ENCODE results near the gene PPP3CB. TPM values are rescaled to one million over a fixed set of nuclear protein-coding genes. Genes with fewer than 3 reads are reported as not detected.

The PPP3CB gene
- total and polyA plus RNA-seq, 2 donors from 2014 or later, result 26.8 to 36.1 TPM

DNA sequence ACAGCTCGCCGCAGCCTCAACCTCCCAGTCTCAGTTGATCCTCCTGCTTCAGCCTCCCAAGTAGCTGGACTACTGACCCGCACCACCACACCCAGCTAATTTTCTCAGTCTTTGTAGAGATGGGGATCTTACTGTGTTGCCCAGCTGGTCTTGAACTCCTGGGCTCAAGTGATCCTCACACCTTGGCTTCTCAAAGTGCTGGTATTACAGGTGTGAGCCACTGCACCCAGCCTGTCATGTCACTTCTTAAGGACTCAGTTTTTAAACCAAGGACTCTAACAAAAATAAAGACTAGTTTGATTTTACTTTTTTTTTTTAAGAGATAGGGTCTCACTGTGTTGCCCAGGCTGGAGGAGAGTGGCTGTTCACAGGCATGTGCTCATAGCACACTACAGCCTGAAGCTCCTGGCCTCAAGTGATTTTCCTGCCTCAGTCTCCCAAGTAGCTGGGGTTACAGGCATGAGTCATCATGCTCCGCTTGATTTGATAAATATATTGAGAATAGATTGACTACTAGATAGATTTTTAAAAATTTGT, 16.5 kb upstream of the PPP3CB start:
- Histone ChIP-seq H3K36me3 (ENCODE audit: control insufficient read depth in 2 of 3, insufficient read depth in 3 of 3, low read length in 3 of 3) (peaks cover 2 to 8% (median 3%) of the 10 kb centered on the region in 3 donors), H3K27ac (ENCODE audit: low read depth in 2 of 2, low read length in 2 of 2) (no peak overlapping the region), H3K9me3 (ENCODE audit: control insufficient read depth in 2 of 3, insufficient read depth in 1 of 3, low read length in 3 of 3) (no peaks in the 10 kb centered on the region), H3K27me3 (ENCODE audit: control insufficient read depth, insufficient read depth, low read length) (no peaks in the 10 kb centered on the region), H3K4me3 (ENCODE audit: low read length in 3 of 3) (no peak overlapping the region), H3K4me1 (ENCODE audit: control insufficient read depth in 2 of 3, insufficient read depth in 2 of 3, low read depth in 1 of 3, low read length in 3 of 3) (no peaks in the 10 kb centered on the region), H3K9ac (ENCODE audit: low read length in 3 of 3) (no peak overlapping the region)
- intact Hi-C loops (cut with DNase I), result no loop called here
- FAIRE-seq (no peak), DNase-seq (no peak)
- TF ChIP-seq, protein P1, sequence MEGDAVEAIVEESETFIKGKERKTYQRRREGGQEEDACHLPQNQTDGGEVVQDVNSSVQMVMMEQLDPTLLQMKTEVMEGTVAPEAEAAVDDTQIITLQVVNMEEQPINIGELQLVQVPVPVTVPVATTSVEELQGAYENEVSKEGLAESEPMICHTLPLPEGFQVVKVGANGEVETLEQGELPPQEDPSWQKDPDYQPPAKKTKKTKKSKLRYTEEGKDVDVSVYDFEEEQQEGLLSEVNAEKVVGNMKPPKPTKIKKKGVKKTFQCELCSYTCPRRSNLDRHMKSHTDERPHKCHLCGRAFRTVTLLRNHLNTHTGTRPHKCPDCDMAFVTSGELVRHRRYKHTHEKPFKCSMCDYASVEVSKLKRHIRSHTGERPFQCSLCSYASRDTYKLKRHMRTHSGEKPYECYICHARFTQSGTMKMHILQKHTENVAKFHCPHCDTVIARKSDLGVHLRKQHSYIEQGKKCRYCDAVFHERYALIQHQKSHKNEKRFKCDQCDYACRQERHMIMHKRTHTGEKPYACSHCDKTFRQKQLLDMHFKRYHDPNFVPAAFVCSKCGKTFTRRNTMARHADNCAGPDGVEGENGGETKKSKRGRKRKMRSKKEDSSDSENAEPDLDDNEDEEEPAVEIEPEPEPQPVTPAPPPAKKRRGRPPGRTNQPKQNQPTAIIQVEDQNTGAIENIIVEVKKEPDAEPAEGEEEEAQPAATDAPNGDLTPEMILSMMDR (IDR thresholded peaks at IDR 0.05; ENCODE audit: borderline replicate concordance, extremely low read depth, insufficient read depth), result no peak

DNA sequence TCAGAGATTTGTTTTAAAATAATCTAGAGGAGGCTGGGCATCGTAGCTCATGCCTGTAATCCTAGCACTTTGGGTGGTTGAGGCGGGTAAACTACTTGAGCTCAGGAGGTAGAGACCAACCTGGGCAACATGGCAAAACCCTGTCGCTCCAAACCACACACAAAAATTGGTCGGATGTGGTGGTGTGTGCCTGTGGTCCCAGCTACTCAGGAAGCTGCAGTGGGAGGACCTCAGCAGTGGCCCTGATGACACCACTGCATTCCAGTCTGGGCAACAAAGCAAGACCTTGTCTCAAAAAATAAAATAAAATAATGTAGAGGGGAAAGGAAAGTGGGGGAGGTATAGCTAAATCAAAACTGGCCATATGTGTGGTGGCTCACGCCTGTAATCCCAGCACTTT, 13.9 kb upstream of the PPP3CB start:
- TF ChIP-seq, protein P1 (IDR thresholded peaks at IDR 0.05; ENCODE audit: borderline replicate concordance, extremely low read depth, insufficient read depth), result no peak
- H3K36me3 ChIP-seq (ENCODE audit: control insufficient read depth in 2 of 3, insufficient read depth in 3 of 3, low read length in 3 of 3), result peaks cover 0 to 6% (median 4%) of the 10 kb centered on the region in 3 donors
- no peak overlapping the region for H3K4me3 ChIP-seq (ENCODE audit: low read length in 3 of 3)
- H3K27me3 ChIP-seq (ENCODE audit: control insufficient read depth, insufficient read depth, low read length), result no peaks in the 10 kb centered on the region
- intact Hi-C loops (cut with DNase I), result no loop called here
- H3K9ac ChIP-seq (ENCODE audit: low read length in 3 of 3), result no peak overlapping the region
- DNase-seq (no peak), FAIRE-seq (no peak)
- no peaks in the 10 kb centered on the region for H3K9me3 ChIP-seq (ENCODE audit: control insufficient read depth in 2 of 3, insufficient read depth in 1 of 3, low read length in 3 of 3)
- no peak overlapping the region for H3K27ac ChIP-seq (ENCODE audit: low read depth in 2 of 2, low read length in 2 of 2)
- no peaks in the 10 kb centered on the region for H3K4me1 ChIP-seq (ENCODE audit: control insufficient read depth in 2 of 3, insufficient read depth in 2 of 3, low read depth in 1 of 3, low read length in 3 of 3)

DNA sequence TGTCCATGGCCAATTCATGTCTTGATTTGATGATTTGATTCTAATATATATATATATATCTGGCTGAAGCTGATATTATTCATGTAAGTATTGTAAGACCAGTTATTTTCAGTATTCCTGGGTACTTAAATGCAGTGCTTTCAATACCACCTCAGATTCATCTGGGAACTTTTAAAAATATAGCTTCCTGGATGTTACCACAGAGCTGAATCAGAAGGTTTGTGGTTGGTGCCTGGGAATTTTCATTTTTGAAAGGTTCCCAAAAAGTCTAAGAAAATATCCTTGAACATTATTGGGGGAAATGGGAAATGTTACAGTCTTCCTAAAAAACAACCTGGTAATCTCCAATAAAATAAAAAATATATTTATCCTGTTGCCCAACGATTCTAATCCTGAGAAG, 10.7 kb upstream of the PPP3CB start:
- Histone ChIP-seq H3K36me3 (ENCODE audit: control insufficient read depth in 2 of 3, insufficient read depth in 3 of 3, low read length in 3 of 3) (peaks cover 0 to 11% (median 6%) of the 10 kb centered on the region in 3 donors), H3K27ac (ENCODE audit: low read depth in 2 of 2, low read length in 2 of 2) (no peak overlapping the region), H3K9ac (ENCODE audit: low read length in 3 of 3) (no peak overlapping the region), H3K4me1 (ENCODE audit: control insufficient read depth in 2 of 3, insufficient read depth in 2 of 3, low read depth in 1 of 3, low read length in 3 of 3) (no peaks in the 10 kb centered on the region), H3K9me3 (ENCODE audit: control insufficient read depth in 2 of 3, insufficient read depth in 1 of 3, low read length in 3 of 3) (no peaks in the 10 kb centered on the region), H3K4me3 (ENCODE audit: low read length in 3 of 3) (no peak overlapping the region), H3K27me3 (ENCODE audit: control insufficient read depth, insufficient read depth, low read length) (no peaks in the 10 kb centered on the region)
- intact Hi-C loops (cut with DNase I), result no loop called here
- DNase-seq, result no peak
- TF ChIP-seq, protein P1 (IDR thresholded peaks at IDR 0.05; ENCODE audit: borderline replicate concordance, extremely low read depth, insufficient read depth), result no peak
- FAIRE-seq, result no peak

DNA sequence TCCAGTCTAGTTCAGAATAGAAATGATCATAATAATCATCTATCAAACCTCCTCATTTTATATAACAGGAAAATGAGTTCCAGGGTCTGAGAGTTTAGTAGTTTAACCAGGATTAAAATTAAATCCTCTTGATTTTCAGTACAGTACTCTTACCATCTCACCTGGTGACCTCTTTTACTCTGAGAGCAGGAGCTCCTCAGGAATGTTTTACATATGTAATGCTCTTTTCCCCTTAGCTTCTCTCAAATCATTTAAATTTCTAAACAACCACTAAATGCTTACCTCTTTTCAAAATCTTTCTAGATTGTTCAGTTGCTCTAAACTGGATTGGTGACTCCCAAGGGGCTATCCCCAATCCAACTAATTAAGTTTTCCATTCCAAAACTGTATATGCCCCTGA, 10.2 kb upstream of the PPP3CB start:
- FAIRE-seq, result no peak
- Histone ChIP-seq H3K27ac (ENCODE audit: low read depth in 2 of 2, low read length in 2 of 2) (no peak overlapping the region), H3K4me3 (ENCODE audit: low read length in 3 of 3) (no peak overlapping the region), H3K27me3 (ENCODE audit: control insufficient read depth, insufficient read depth, low read length) (no peaks in the 10 kb centered on the region), H3K4me1 (ENCODE audit: control insufficient read depth in 2 of 3, insufficient read depth in 2 of 3, low read depth in 1 of 3, low read length in 3 of 3) (no peaks in the 10 kb centered on the region), H3K9ac (ENCODE audit: low read length in 3 of 3) (no peak overlapping the region), H3K9me3 (ENCODE audit: control insufficient read depth in 2 of 3, insufficient read depth in 1 of 3, low read length in 3 of 3) (no peaks in the 10 kb centered on the region), H3K36me3 (ENCODE audit: control insufficient read depth in 2 of 3, insufficient read depth in 3 of 3, low read length in 3 of 3) (peaks cover 0 to 11% (median 6%) of the 10 kb centered on the region in 3 donors)
- intact Hi-C loops (cut with DNase I), result no loop called here
- no peak for DNase-seq
- TF ChIP-seq, protein P1 (IDR thresholded peaks at IDR 0.05; ENCODE audit: borderline replicate concordance, extremely low read depth, insufficient read depth), result no peak

All from kidney (tissue), 14 donors.